ENCODE measurements around the gene PYGO1. TPM values are rescaled to one million over a fixed set of nuclear protein-coding genes. Genes with fewer than 3 reads are reported as not detected.
"Not testable (repeated sequence)": the region's sequence is repeated elsewhere in the genome, so short reads cannot be mapped to it uniquely, and the experiment has no call there.

Gene PYGO1
- total RNA-seq, 2 donors from 2014 or later = 2.0 to 2.5 TPM

DNA sequence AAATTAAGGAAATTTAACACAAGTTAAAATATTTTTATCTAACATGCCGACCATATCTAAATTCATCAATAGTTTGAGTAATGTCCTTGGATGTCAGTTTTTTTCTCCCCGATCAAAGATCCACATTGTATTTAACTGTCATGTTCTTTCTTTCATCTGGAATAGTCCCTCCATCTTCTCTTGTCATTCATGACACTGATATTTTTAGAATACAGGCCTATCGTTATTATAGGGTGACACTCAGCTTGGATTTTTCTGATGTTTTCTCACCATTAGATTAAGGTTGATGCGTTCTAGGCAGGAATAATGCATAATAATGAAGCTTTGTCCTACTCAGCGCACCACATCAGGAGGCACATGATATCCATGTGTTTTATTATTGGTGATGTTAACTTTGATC is 13.2 kb upstream of the PYGO1 start:
- Mint-ChIP-seq H3K4me1 (no peaks in the 10 kb centered on the region), H3K9me3 (peaks cover 10% of the 10 kb centered on the region), H3K36me3 (ENCODE audit: low read depth) (no peaks in the 10 kb centered on the region), H3K4me3 (no peak overlapping the region), H3K27ac (no peak overlapping the region), H3K27me3 (ENCODE audit: insufficient read depth) (peaks cover 5% of the 10 kb centered on the region)
- WGBS, 2 experiments (ENCODE audit: insufficient coverage in 1 of 2, insufficient read length in 1 of 2) = 94 to 100% methylated on average over 5 of the region's 5 CpGs
- Histone ChIP-seq H3K9ac (ENCODE audit: extremely low read depth, low read length, poor library complexity, severe bottlenecking) (no peak overlapping the region), H3K9me3 (ENCODE audit: control insufficient read depth, low read length) (peaks cover 6% of the 10 kb centered on the region), H3K4me3 (ENCODE audit: low read length) (no peak overlapping the region), H3K36me3 (ENCODE audit: control insufficient read depth, insufficient read depth, low read length) (no peaks in the 10 kb centered on the region), H3K4me1 (ENCODE audit: control insufficient read depth, insufficient read depth, low read length) (no peaks in the 10 kb centered on the region), H3K27ac (ENCODE audit: low read depth, low read length) (no peak overlapping the region), H3K27me3 (ENCODE audit: control insufficient read depth, insufficient read depth, low read length, poor library complexity, severe bottlenecking) (no peaks in the 10 kb centered on the region)
- no peak for DNase-seq
- TF ChIP-seq, protein P1, sequence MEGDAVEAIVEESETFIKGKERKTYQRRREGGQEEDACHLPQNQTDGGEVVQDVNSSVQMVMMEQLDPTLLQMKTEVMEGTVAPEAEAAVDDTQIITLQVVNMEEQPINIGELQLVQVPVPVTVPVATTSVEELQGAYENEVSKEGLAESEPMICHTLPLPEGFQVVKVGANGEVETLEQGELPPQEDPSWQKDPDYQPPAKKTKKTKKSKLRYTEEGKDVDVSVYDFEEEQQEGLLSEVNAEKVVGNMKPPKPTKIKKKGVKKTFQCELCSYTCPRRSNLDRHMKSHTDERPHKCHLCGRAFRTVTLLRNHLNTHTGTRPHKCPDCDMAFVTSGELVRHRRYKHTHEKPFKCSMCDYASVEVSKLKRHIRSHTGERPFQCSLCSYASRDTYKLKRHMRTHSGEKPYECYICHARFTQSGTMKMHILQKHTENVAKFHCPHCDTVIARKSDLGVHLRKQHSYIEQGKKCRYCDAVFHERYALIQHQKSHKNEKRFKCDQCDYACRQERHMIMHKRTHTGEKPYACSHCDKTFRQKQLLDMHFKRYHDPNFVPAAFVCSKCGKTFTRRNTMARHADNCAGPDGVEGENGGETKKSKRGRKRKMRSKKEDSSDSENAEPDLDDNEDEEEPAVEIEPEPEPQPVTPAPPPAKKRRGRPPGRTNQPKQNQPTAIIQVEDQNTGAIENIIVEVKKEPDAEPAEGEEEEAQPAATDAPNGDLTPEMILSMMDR (conservative IDR thresholded peaks at IDR 0.05) = no peak

DNA sequence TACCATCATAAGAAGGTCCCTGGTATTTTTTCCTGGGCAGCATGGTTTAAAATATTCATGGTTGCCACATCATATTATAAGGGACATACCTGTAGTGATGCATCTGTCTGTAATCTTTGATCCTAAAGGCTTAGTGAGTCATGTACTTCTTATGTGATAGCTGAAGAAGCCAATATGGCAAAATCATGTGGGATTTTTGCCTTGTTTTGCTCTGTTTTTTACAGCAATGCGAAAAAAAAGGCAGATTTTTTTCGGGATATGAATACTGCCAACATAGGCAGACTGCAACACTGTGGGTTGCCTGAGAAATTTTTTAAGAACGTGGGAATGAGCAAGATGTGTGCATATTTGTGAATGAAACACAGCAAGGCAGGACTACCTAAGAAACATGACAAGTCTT is 11.3 kb upstream of the PYGO1 start:
- H3K9ac ChIP-seq (ENCODE audit: extremely low read depth, low read length, poor library complexity, severe bottlenecking) = no peak overlapping the region
- no peak overlapping the region for H3K4me3 ChIP-seq (ENCODE audit: low read length)
- WGBS, 2 experiments (ENCODE audit: insufficient coverage in 1 of 2, insufficient read length in 1 of 2) = 83 to 90% methylated on average over 2 to 3 of the region's 3 CpGs
- H3K4me1 ChIP-seq (ENCODE audit: control insufficient read depth, insufficient read depth, low read length) = no peaks in the 10 kb centered on the region
- TF ChIP-seq, protein P1 (conservative IDR thresholded peaks at IDR 0.05) = no peak
- Mint-ChIP-seq H3K36me3 (ENCODE audit: low read depth) (no peaks in the 10 kb centered on the region), H3K27ac (no peak overlapping the region), H3K9me3 (no peaks in the 10 kb centered on the region), H3K4me1 (no peaks in the 10 kb centered on the region), H3K4me3 (no peak overlapping the region), H3K27me3 (ENCODE audit: insufficient read depth) (peaks cover 9% of the 10 kb centered on the region)
- DNase-seq = no peak
- H3K27ac ChIP-seq (ENCODE audit: low read depth, low read length) = no peak overlapping the region
- H3K9me3 ChIP-seq (ENCODE audit: control insufficient read depth, low read length) = no peaks in the 10 kb centered on the region
- no peaks in the 10 kb centered on the region for H3K27me3 ChIP-seq (ENCODE audit: control insufficient read depth, insufficient read depth, low read length, poor library complexity, severe bottlenecking)
- no peaks in the 10 kb centered on the region for H3K36me3 ChIP-seq (ENCODE audit: control insufficient read depth, insufficient read depth, low read length)

DNA sequence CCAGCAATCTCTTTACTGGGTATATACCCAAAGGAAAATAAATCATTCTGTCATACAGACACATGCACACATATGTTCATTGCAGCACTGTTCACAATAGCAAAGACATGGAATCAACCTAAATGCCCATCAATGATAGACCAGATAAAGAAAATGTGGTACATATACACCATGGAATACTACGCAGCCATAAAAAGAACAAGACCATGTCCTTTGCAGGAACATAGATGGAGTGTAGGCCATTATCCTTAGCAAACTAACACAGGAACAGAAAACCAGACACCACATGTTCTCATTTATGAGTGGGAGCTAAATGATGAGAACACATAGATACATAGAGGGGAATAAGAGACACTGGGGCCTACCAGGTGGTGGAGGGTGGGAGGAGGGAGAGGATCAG is 4.9 kb upstream of the PYGO1 start:
- 86 to 100% methylated on average over 1 of the region's 1 CpG for WGBS, 2 experiments (ENCODE audit: insufficient coverage in 1 of 2, insufficient read length in 1 of 2)
- H3K27ac Mint-ChIP-seq; H3K4me1 ChIP-seq (ENCODE audit: control insufficient read depth, insufficient read depth, low read length); H3K4me3 ChIP-seq (ENCODE audit: low read length); H3K27ac ChIP-seq (ENCODE audit: low read depth, low read length); H3K4me3 Mint-ChIP-seq; DNase-seq; H3K36me3 ChIP-seq (ENCODE audit: control insufficient read depth, insufficient read depth, low read length); H3K9me3 Mint-ChIP-seq; H3K36me3 Mint-ChIP-seq (ENCODE audit: low read depth); H3K9ac ChIP-seq (ENCODE audit: extremely low read depth, low read length, poor library complexity, severe bottlenecking); H3K4me1 Mint-ChIP-seq; H3K9me3 ChIP-seq (ENCODE audit: control insufficient read depth, low read length): not testable (repeated sequence)
- H3K27me3 Mint-ChIP-seq (ENCODE audit: insufficient read depth) = peaks cover 58% of the 10 kb centered on the region
- peaks cover 21% of the 10 kb centered on the region for H3K27me3 ChIP-seq (ENCODE audit: control insufficient read depth, insufficient read depth, low read length, poor library complexity, severe bottlenecking)

DNA sequence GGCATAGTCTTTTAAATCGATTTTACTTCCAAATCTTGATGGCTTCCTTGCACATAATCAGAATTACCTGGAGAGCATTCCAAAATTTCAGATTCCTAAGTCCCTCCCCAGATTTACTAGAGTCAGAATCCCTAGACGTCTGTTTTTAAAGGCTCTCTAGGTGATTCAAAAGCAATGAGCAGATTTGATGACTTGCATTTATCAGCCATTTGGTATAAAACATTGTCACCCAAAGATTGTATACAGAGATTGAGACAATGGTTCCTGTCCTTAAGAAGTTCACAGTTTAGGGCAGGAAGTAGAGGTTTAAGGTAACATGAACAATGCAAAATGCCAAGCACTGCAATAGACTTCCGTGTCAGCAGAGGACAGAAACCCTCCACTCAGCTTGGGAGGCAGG is 2.6 kb upstream of the PYGO1 start:
- Mint-ChIP-seq H3K27me3 (ENCODE audit: insufficient read depth) (peaks cover 58% of the 10 kb centered on the region), H3K4me3 (no peak overlapping the region), H3K9me3 (peaks cover 7% of the 10 kb centered on the region), H3K36me3 (ENCODE audit: low read depth) (no peaks in the 10 kb centered on the region), H3K4me1 (no peaks in the 10 kb centered on the region), H3K27ac (no peak overlapping the region)
- WGBS, 2 experiments (ENCODE audit: insufficient coverage in 1 of 2, insufficient read length in 1 of 2) = 80 to 86% methylated on average over 3 of the region's 3 CpGs
- H3K27me3 ChIP-seq (ENCODE audit: control insufficient read depth, insufficient read depth, low read length, poor library complexity, severe bottlenecking) = peaks cover 41% of the 10 kb centered on the region
- TF ChIP-seq, protein P1 (conservative IDR thresholded peaks at IDR 0.05) = no peak
- H3K9ac ChIP-seq (ENCODE audit: extremely low read depth, low read length, poor library complexity, severe bottlenecking) = no peak overlapping the region
- H3K36me3 ChIP-seq (ENCODE audit: control insufficient read depth, insufficient read depth, low read length) = no peaks in the 10 kb centered on the region
- H3K4me3 ChIP-seq (ENCODE audit: low read length) = no peak overlapping the region
- no peak for DNase-seq
- peaks cover 8% of the 10 kb centered on the region for H3K9me3 ChIP-seq (ENCODE audit: control insufficient read depth, low read length)
- no peaks in the 10 kb centered on the region for H3K4me1 ChIP-seq (ENCODE audit: control insufficient read depth, insufficient read depth, low read length)
- no peak overlapping the region for H3K27ac ChIP-seq (ENCODE audit: low read depth, low read length)

Data from endodermal cell (in vitro differentiated cells).